ENCODE results near the gene ARID3B. TPM values are rescaled to one million over a fixed set of nuclear protein-coding genes. Genes with fewer than 3 reads are reported as not detected.
A peak's percentile ranks its signal among the peaks of the same experiment; 100 is the strongest.

ARID3B gene
- total and polyA plus RNA-seq, 2 donors (not counting 1 experiment from before 2014, with no cell fraction given): 0.72 to 0.99 TPM

DNA sequence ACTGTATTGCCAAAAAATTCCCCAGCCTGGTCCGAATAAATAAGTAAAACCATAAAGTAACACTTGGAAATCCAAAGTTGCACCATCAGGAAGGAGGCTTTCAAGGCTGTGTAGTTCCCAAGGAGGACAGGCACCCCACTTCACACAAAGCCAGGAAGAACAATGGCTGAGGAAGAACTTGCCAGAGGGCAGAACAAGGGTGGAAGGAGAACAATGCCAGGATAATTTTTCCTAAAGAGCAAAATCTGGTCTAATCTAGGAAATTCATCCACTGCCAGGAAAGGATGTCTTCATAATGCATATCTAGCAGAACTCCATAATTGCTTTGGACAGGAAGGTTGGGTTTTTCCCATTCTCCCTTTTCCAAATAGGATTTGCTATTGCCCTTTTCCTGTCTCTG lies 15.7 kb upstream of the ARID3B start:
- H4K20me1 ChIP-seq (ENCODE audit: control insufficient read depth, extremely low read depth, insufficient read depth, low read length): no peaks in the 10 kb centered on the region
- no peaks in the 10 kb centered on the region for H3K27me3 ChIP-seq (ENCODE audit: control insufficient read depth, insufficient read depth, low read length)
- no peak for DNase-seq (ENCODE audit: low read depth in 2 of 2)
- no peak overlapping the region for H3K9ac ChIP-seq (ENCODE audit: insufficient read depth, low read length)
- no peaks in the 10 kb centered on the region for H3K79me2 ChIP-seq (ENCODE audit: control insufficient read depth, insufficient read depth, low read length)
- no peak overlapping the region for H2AFZ ChIP-seq (ENCODE audit: low read length)
- H3K4me2 ChIP-seq (ENCODE audit: extremely low read depth, insufficient read depth, low read length): no peak overlapping the region
- H3K36me3 ChIP-seq (ENCODE audit: control insufficient read depth, insufficient read depth, low read length): no peaks in the 10 kb centered on the region
- H3K4me1 ChIP-seq (ENCODE audit: control insufficient read depth, extremely low read depth, insufficient read depth, low read length): peaks cover 12% of the 10 kb centered on the region
- H3K27ac ChIP-seq (ENCODE audit: insufficient read depth, low read length): peak overlapping the region; percentile 50
- no peak for TF ChIP-seq EZH2 (IDR thresholded peaks at IDR 0.05; ENCODE audit: low read length, missing control alignments)
- TF ChIP-seq, protein P1, sequence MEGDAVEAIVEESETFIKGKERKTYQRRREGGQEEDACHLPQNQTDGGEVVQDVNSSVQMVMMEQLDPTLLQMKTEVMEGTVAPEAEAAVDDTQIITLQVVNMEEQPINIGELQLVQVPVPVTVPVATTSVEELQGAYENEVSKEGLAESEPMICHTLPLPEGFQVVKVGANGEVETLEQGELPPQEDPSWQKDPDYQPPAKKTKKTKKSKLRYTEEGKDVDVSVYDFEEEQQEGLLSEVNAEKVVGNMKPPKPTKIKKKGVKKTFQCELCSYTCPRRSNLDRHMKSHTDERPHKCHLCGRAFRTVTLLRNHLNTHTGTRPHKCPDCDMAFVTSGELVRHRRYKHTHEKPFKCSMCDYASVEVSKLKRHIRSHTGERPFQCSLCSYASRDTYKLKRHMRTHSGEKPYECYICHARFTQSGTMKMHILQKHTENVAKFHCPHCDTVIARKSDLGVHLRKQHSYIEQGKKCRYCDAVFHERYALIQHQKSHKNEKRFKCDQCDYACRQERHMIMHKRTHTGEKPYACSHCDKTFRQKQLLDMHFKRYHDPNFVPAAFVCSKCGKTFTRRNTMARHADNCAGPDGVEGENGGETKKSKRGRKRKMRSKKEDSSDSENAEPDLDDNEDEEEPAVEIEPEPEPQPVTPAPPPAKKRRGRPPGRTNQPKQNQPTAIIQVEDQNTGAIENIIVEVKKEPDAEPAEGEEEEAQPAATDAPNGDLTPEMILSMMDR (conservative IDR thresholded peaks at IDR 0.05 in 1 of 2, IDR thresholded peaks at IDR 0.05 in 1 of 2; ENCODE audit: low read depth in 1 of 2, low read length in 2 of 2): no peak
- no peak overlapping the region for H3K4me3 ChIP-seq (replicated peaks in 1 of 4; ENCODE audit: control extremely low read depth in 1 of 4, insufficient read depth in 1 of 4, low read depth in 3 of 4, low read length in 4 of 4)
- no peaks in the 10 kb centered on the region for H3K9me3 ChIP-seq (ENCODE audit: control insufficient read depth, insufficient read depth, low read depth, low read length)

DNA sequence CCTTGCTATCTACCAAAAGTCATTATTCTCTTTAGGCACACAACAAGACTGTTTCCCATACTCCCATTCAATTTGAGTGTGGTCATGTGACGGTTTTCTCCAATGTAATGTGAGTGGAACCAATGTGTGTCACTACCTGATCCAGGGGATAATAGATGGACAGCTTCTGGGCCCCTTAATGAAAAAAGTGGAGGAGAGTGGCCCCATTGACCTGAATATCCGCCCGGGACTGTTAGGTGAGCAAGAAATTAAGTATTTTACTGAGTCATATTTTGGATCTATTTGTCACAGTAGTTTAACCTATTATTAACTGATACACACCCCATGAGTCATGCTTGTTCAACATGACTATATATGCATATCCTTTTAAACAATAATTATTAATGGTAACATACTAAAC lies 15.1 kb upstream of the ARID3B start:
- Histone ChIP-seq H3K4me3 (replicated peaks in 1 of 4; ENCODE audit: control extremely low read depth in 1 of 4, insufficient read depth in 1 of 4, low read depth in 3 of 4, low read length in 4 of 4) (no peak overlapping the region), H4K20me1 (ENCODE audit: control insufficient read depth, extremely low read depth, insufficient read depth, low read length) (no peaks in the 10 kb centered on the region), H3K79me2 (ENCODE audit: control insufficient read depth, insufficient read depth, low read length) (no peaks in the 10 kb centered on the region), H3K36me3 (ENCODE audit: control insufficient read depth, insufficient read depth, low read length) (no peaks in the 10 kb centered on the region), H3K9me3 (ENCODE audit: control insufficient read depth, insufficient read depth, low read depth, low read length) (no peaks in the 10 kb centered on the region), H3K4me1 (ENCODE audit: control insufficient read depth, extremely low read depth, insufficient read depth, low read length) (peaks cover 17% of the 10 kb centered on the region), H3K27me3 (ENCODE audit: control insufficient read depth, insufficient read depth, low read length) (no peaks in the 10 kb centered on the region), H3K27ac (ENCODE audit: insufficient read depth, low read length) (peak overlapping the region; percentile 50), H2AFZ (ENCODE audit: low read length) (no peak overlapping the region), H3K9ac (ENCODE audit: insufficient read depth, low read length) (no peak overlapping the region), H3K4me2 (ENCODE audit: extremely low read depth, insufficient read depth, low read length) (peak overlapping the region; percentile 13)
- peak; percentile 70 to 84 for DNase-seq (ENCODE audit: low read depth in 2 of 2)
- TF ChIP-seq EZH2 (IDR thresholded peaks at IDR 0.05; ENCODE audit: low read length, missing control alignments): no peak
- TF ChIP-seq, protein P1 (conservative IDR thresholded peaks at IDR 0.05 in 1 of 2, IDR thresholded peaks at IDR 0.05 in 1 of 2; ENCODE audit: low read depth in 1 of 2, low read length in 2 of 2): no peak

DNA sequence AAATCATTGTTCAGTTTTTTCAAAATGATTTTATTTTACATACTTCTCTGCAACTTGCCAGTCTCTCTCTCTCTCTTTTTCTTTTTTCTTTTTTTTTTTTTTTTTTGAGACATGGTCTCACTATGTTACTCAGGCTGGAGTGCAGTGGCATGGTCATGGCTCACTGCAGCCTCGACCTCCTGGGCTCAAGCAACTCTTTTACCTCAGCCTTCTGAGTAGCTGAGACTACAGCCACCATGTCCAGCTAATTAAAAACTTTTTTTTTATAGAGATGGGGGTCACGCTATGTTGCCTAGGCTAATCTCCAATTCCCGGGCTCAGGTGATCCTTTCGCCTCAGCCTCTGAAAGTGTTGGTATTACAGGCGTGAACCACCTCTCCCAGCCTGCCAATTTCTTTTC lies 12.1 kb upstream of the ARID3B start:
- Histone ChIP-seq H3K27me3 (ENCODE audit: control insufficient read depth, insufficient read depth, low read length) (no peaks in the 10 kb centered on the region), H3K9ac (ENCODE audit: insufficient read depth, low read length) (no peak overlapping the region), H2AFZ (ENCODE audit: low read length) (no peak overlapping the region), H3K36me3 (ENCODE audit: control insufficient read depth, insufficient read depth, low read length) (no peaks in the 10 kb centered on the region), H4K20me1 (ENCODE audit: control insufficient read depth, extremely low read depth, insufficient read depth, low read length) (no peaks in the 10 kb centered on the region), H3K27ac (ENCODE audit: insufficient read depth, low read length) (no peak overlapping the region), H3K4me3 (replicated peaks in 1 of 4; ENCODE audit: control extremely low read depth in 1 of 4, insufficient read depth in 1 of 4, low read depth in 3 of 4, low read length in 4 of 4) (no peak overlapping the region), H3K4me1 (ENCODE audit: control insufficient read depth, extremely low read depth, insufficient read depth, low read length) (peaks cover 22% of the 10 kb centered on the region), H3K9me3 (ENCODE audit: control insufficient read depth, insufficient read depth, low read depth, low read length) (no peaks in the 10 kb centered on the region), H3K79me2 (ENCODE audit: control insufficient read depth, insufficient read depth, low read length) (no peaks in the 10 kb centered on the region), H3K4me2 (ENCODE audit: extremely low read depth, insufficient read depth, low read length) (no peak overlapping the region)
- TF ChIP-seq EZH2 (IDR thresholded peaks at IDR 0.05; ENCODE audit: low read length, missing control alignments): no peak
- TF ChIP-seq, protein P1 (conservative IDR thresholded peaks at IDR 0.05 in 1 of 2, IDR thresholded peaks at IDR 0.05 in 1 of 2; ENCODE audit: low read depth in 1 of 2, low read length in 2 of 2): no peak
- DNase-seq (ENCODE audit: low read depth in 2 of 2): no peak
